ENCODE data around the gene POC1B. TPM values are rescaled to one million over a fixed set of nuclear protein-coding genes. Genes with fewer than 3 reads are reported as not detected.

Gene POC1B
- total RNA-seq, 1 experiment from 2014 or later: 60.3 TPM

DNA sequence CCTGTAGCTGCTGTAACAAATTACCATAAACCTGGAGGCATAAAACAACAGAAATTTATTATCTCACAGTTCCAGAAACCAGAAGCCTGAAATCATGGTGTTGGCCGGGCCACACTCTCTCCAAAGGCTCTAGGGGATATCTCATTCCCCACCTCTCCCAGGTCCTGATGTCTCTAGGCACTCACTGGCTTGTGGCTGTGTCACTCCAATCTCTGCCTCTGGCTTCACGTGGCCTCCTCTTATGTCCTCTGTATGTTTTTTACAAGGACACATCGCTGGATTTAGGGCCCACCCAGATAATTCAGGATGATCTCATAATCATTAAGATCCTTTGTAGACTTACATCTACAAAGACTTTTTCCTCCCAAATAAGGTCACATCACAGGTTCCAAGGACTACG is 9.2 kb downstream of the POC1B start:
- H3K4me3 ChIP-seq (ENCODE audit: low read length): no peak overlapping the region
- no peak overlapping the region for H2AFZ ChIP-seq (ENCODE audit: low read length)
- DNase-seq: no peak
- H3K79me2 ChIP-seq (ENCODE audit: low read length): peaks cover 78% of the 10 kb centered on the region
- peaks cover 38% of the 10 kb centered on the region for H3K4me1 ChIP-seq (ENCODE audit: low read length)
- H3K4me2 ChIP-seq (ENCODE audit: low read depth, low read length, poor library complexity, severe bottlenecking): no peak overlapping the region
- no peaks in the 10 kb centered on the region for H4K20me1 ChIP-seq (ENCODE audit: insufficient read depth, low read depth, low read length)
- no peaks in the 10 kb centered on the region for H3K27me3 ChIP-seq (ENCODE audit: low read length)
- H3K9me3 ChIP-seq (ENCODE audit: low read length): no peaks in the 10 kb centered on the region
- no peaks in the 10 kb centered on the region for H3K9me2 ChIP-seq (replicated peaks; ENCODE audit: insufficient read depth, low read length)
- H3K9ac ChIP-seq (ENCODE audit: low read length): no peak overlapping the region
- H3K36me3 ChIP-seq (ENCODE audit: insufficient read depth, low read length): no peaks in the 10 kb centered on the region
- no peak overlapping the region for H3K27ac ChIP-seq (ENCODE audit: low read length)

GRCh38 chr12:89514751-89515150 is 11.1 kb downstream of the POC1B start:
- Histone ChIP-seq H3K4me2 (ENCODE audit: low read depth, low read length, poor library complexity, severe bottlenecking) (no peak overlapping the region), H3K27me3 (ENCODE audit: low read length) (no peaks in the 10 kb centered on the region), H3K36me3 (ENCODE audit: insufficient read depth, low read length) (no peaks in the 10 kb centered on the region), H3K27ac (ENCODE audit: low read length) (no peak overlapping the region), H3K9me2 (replicated peaks; ENCODE audit: insufficient read depth, low read length) (no peaks in the 10 kb centered on the region), H3K9me3 (ENCODE audit: low read length) (no peaks in the 10 kb centered on the region), H3K4me3 (ENCODE audit: low read length) (no peak overlapping the region), H3K9ac (ENCODE audit: low read length) (no peak overlapping the region), H2AFZ (ENCODE audit: low read length) (no peak overlapping the region), H3K79me2 (ENCODE audit: low read length) (peaks cover 63% of the 10 kb centered on the region), H3K4me1 (ENCODE audit: low read length) (peaks cover 25% of the 10 kb centered on the region), H4K20me1 (ENCODE audit: insufficient read depth, low read depth, low read length) (no peaks in the 10 kb centered on the region)
- DNase-seq: no peak

- Histone ChIP-seq H3K79me2 (ENCODE audit: low read length) (peaks cover 51% of the 10 kb centered on the region), H3K27ac (ENCODE audit: low read length) (no peak overlapping the region), H3K4me2 (ENCODE audit: low read depth, low read length, poor library complexity, severe bottlenecking) (no peak overlapping the region), H4K20me1 (ENCODE audit: insufficient read depth, low read depth, low read length) (no peaks in the 10 kb centered on the region), H3K9me3 (ENCODE audit: low read length) (no peaks in the 10 kb centered on the region), H3K36me3 (ENCODE audit: insufficient read depth, low read length) (no peaks in the 10 kb centered on the region), H3K9me2 (replicated peaks; ENCODE audit: insufficient read depth, low read length) (no peaks in the 10 kb centered on the region), H2AFZ (ENCODE audit: low read length) (no peak overlapping the region), H3K4me3 (ENCODE audit: low read length) (no peak overlapping the region), H3K27me3 (ENCODE audit: low read length) (no peaks in the 10 kb centered on the region), H3K4me1 (ENCODE audit: low read length) (peaks cover 13% of the 10 kb centered on the region), H3K9ac (ENCODE audit: low read length) (no peak overlapping the region)
- DNase-seq: no peak
Measured at GRCh38 chr12:89513544-89513943, 12.3 kb downstream of the POC1B start.

DNA sequence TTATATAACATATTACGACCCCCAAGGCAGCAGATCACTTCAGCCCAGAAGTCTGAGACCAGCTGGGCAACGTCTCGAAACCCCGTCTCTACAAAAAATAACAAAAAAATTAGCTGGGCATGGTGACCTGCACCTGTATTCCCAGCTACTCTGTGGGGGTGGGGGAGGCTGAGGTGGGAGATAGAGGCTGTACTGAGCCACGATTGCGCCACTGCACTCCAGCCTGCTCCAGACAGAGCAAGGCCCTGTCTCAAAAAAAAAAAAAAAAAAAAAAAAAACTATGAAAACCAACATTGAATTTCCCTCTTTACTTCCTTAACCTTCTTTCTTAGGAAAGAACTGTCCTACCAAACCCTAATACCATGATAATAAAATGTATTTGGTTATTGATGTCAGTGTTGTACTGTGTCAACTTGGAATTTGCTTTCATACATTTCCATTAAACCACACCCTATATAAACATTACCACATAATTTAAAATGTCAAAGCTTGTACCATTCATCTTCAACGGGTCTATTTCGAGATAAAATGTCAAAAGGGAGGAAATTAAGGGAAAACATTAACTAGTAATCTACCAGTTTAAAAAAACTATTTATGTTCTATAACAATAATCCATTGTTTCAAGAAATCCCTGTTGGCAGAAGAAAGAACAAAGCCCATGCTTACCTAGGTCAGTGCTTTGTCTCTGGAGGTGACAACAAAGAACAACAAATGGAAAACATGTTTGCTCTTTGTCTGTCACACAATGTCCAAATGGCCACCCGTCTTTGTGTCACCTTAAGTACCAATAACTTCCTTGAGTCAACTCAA is 18.6 kb downstream of the POC1B start:
- no peak overlapping the region for H3K27ac ChIP-seq (ENCODE audit: low read length)
- H3K9me2 ChIP-seq (replicated peaks; ENCODE audit: insufficient read depth, low read length): no peaks in the 10 kb centered on the region
- no peak overlapping the region for H3K4me3 ChIP-seq (ENCODE audit: low read length)
- no peak for DNase-seq
- no peaks in the 10 kb centered on the region for H4K20me1 ChIP-seq (ENCODE audit: insufficient read depth, low read depth, low read length)
- H3K79me2 ChIP-seq (ENCODE audit: low read length): peaks cover 12% of the 10 kb centered on the region
- H3K4me1 ChIP-seq (ENCODE audit: low read length): no peaks in the 10 kb centered on the region
- no peaks in the 10 kb centered on the region for H3K36me3 ChIP-seq (ENCODE audit: insufficient read depth, low read length)
- no peak overlapping the region for H2AFZ ChIP-seq (ENCODE audit: low read length)
- no peak overlapping the region for H3K9ac ChIP-seq (ENCODE audit: low read length)
- H3K9me3 ChIP-seq (ENCODE audit: low read length): no peaks in the 10 kb centered on the region
- no peaks in the 10 kb centered on the region for H3K27me3 ChIP-seq (ENCODE audit: low read length)
- no peak overlapping the region for H3K4me2 ChIP-seq (ENCODE audit: low read depth, low read length, poor library complexity, severe bottlenecking)

DNA sequence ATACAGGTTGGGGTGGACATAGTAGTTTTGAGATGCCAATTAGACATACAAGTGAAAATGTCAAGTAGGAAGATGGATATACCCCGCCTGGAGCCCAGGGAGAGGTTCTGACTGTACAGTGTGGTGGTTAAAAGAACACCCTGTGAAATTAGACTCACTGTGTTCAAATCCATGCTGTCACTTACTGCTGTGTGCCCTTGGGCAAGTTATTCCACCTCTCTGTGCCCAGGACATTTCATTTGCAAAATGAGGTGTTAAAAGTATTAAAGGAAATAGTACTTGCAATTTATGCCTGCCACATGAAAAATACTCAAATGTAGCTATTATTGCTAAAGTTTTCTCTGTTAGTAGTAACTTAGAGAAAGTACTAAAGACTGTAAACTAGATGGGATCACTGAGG is 19.8 kb downstream of the POC1B start:
- Histone ChIP-seq H3K27ac (ENCODE audit: low read length) (no peak overlapping the region), H4K20me1 (ENCODE audit: insufficient read depth, low read depth, low read length) (no peaks in the 10 kb centered on the region), H3K9me3 (ENCODE audit: low read length) (no peaks in the 10 kb centered on the region), H3K36me3 (ENCODE audit: insufficient read depth, low read length) (no peaks in the 10 kb centered on the region), H2AFZ (ENCODE audit: low read length) (no peak overlapping the region), H3K4me2 (ENCODE audit: low read depth, low read length, poor library complexity, severe bottlenecking) (no peak overlapping the region), H3K4me1 (ENCODE audit: low read length) (no peaks in the 10 kb centered on the region), H3K9me2 (replicated peaks; ENCODE audit: insufficient read depth, low read length) (no peaks in the 10 kb centered on the region), H3K4me3 (ENCODE audit: low read length) (no peak overlapping the region), H3K9ac (ENCODE audit: low read length) (no peak overlapping the region), H3K79me2 (ENCODE audit: low read length) (peaks cover 12% of the 10 kb centered on the region), H3K27me3 (ENCODE audit: low read length) (no peaks in the 10 kb centered on the region)
- DNase-seq: no peak

DNA sequence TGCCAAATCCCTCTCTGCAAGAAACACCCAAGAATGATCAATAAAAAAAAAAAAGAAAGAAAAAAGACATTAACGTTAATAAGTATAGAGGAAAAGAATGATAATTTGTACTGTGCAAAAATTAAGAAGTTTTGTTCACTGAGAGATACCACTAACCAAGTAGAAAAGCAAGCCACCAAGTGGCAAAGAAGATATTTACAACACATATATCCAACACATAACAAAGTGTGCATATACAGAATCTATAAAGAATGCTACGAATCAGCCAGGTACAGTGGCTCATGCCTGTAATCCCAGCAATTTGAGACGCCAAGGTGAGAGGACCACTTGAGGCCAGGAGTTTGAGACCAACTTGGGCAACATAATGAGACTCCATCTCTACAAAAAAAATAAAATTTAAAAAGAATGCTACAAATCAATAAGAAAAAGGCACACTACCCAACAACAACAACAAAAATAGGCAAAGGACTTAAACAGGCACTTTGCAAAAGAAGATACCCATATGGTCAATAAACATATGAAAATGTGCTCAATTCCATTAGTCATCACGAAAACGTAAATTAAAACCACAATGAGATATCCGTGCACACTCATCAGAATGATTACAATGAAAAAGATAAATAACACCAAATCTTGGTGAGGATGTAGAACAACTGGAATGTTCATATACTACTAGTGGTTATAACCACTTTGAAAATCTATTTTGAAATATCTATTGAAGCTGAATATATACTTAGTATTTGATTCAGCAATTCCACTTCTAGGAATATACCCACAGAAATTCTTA is 21.1 kb downstream of the POC1B start:
- no peak overlapping the region for H3K4me3 ChIP-seq (ENCODE audit: low read length)
- no peak overlapping the region for H3K27ac ChIP-seq (ENCODE audit: low read length)
- DNase-seq: no peak
- no peaks in the 10 kb centered on the region for H3K9me2 ChIP-seq (replicated peaks; ENCODE audit: insufficient read depth, low read length)
- peaks cover 12% of the 10 kb centered on the region for H3K79me2 ChIP-seq (ENCODE audit: low read length)
- no peaks in the 10 kb centered on the region for H3K4me1 ChIP-seq (ENCODE audit: low read length)
- no peaks in the 10 kb centered on the region for H4K20me1 ChIP-seq (ENCODE audit: insufficient read depth, low read depth, low read length)
- H3K9ac ChIP-seq (ENCODE audit: low read length): no peak overlapping the region
- no peaks in the 10 kb centered on the region for H3K27me3 ChIP-seq (ENCODE audit: low read length)
- no peak overlapping the region for H2AFZ ChIP-seq (ENCODE audit: low read length)
- H3K4me2 ChIP-seq (ENCODE audit: low read depth, low read length, poor library complexity, severe bottlenecking): no peak overlapping the region
- no peaks in the 10 kb centered on the region for H3K36me3 ChIP-seq (ENCODE audit: insufficient read depth, low read length)
- H3K9me3 ChIP-seq (ENCODE audit: low read length): no peaks in the 10 kb centered on the region

DNA sequence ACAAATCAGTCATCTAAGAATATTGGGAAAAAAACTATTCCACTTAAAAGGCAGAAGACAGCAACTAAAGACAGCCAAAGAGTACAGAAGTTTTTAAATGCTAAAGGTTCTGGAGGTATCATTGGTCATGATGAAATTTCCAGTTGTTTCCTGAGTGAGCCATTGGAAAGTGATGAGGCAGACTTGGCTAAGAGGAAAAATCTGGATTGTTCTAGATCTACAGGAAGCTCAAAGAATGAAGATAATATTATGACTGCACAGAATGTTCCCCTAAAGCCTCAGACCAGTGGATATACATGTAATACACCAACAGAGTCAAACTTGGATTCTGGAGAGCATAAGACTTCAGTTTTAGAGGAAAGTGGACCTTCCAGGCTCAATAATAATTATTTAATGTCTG is 24.1 kb downstream of the POC1B start:
- no peaks in the 10 kb centered on the region for H3K27me3 ChIP-seq (ENCODE audit: low read length)
- no peak overlapping the region for H2AFZ ChIP-seq (ENCODE audit: low read length)
- H3K27ac ChIP-seq (ENCODE audit: low read length): no peak overlapping the region
- H3K4me3 ChIP-seq (ENCODE audit: low read length): no peak overlapping the region
- no peaks in the 10 kb centered on the region for H3K9me3 ChIP-seq (ENCODE audit: low read length)
- DNase-seq: no peak
- H3K4me1 ChIP-seq (ENCODE audit: low read length): no peaks in the 10 kb centered on the region
- no peak overlapping the region for H3K9ac ChIP-seq (ENCODE audit: low read length)
- no peak overlapping the region for H3K4me2 ChIP-seq (ENCODE audit: low read depth, low read length, poor library complexity, severe bottlenecking)
- H3K9me2 ChIP-seq (replicated peaks; ENCODE audit: insufficient read depth, low read length): no peaks in the 10 kb centered on the region
- no peaks in the 10 kb centered on the region for H4K20me1 ChIP-seq (ENCODE audit: insufficient read depth, low read depth, low read length)
- H3K36me3 ChIP-seq (ENCODE audit: insufficient read depth, low read length): no peaks in the 10 kb centered on the region
- H3K79me2 ChIP-seq (ENCODE audit: low read length): peaks cover 18% of the 10 kb centered on the region

DNA sequence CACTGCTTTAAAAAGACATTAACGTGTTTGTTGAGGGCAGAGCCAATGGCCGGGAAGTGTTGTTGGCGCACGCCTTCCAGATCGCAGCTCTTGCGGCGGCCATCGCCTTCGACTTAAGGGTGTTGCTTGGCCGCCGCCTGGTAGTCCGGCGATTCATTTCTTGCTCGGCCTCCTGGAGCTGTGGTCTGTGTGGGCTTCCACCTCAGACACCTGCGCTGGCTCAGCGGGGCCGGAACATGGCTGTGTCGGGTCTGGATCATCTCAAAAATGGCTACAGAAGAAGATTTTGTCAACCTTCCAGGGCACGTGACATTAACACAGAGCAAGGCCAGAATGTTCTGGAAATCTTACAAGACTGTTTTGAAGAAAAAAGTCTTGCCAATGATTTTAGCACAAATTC is 26.0 kb downstream of the POC1B start:
- H3K27ac ChIP-seq (ENCODE audit: low read length): no peak overlapping the region
- H2AFZ ChIP-seq (ENCODE audit: low read length): no peak overlapping the region
- no peaks in the 10 kb centered on the region for H4K20me1 ChIP-seq (ENCODE audit: insufficient read depth, low read depth, low read length)
- peaks cover 7% of the 10 kb centered on the region for H3K4me1 ChIP-seq (ENCODE audit: low read length)
- H3K9me3 ChIP-seq (ENCODE audit: low read length): no peaks in the 10 kb centered on the region
- H3K4me2 ChIP-seq (ENCODE audit: low read depth, low read length, poor library complexity, severe bottlenecking): no peak overlapping the region
- no peak for DNase-seq
- H3K79me2 ChIP-seq (ENCODE audit: low read length): peaks cover 9% of the 10 kb centered on the region
- no peaks in the 10 kb centered on the region for H3K9me2 ChIP-seq (replicated peaks; ENCODE audit: insufficient read depth, low read length)
- no peak overlapping the region for H3K9ac ChIP-seq (ENCODE audit: low read length)
- H3K36me3 ChIP-seq (ENCODE audit: insufficient read depth, low read length): no peaks in the 10 kb centered on the region
- H3K27me3 ChIP-seq (ENCODE audit: low read length): no peaks in the 10 kb centered on the region
- H3K4me3 ChIP-seq (ENCODE audit: low read length): no peak overlapping the region
